Left ventricle myocardium inferior (tissue), 1 donor: ENCODE results near the gene BAHCC1. TPM values are rescaled to one million over a fixed set of nuclear protein-coding genes. Genes with fewer than 3 reads are reported as not detected.

Source experiments
- DNase-seq: peaks from one replicate; pipeline ENCODE4 v3.0.0-alpha.2; 2020
- H3K27ac ChIP-seq: fragments of 200-600 bp; replicated peaks from 2 replicates; pipeline ENCODE4 v1.8.0; 2021
- H3K27me3 ChIP-seq: fragments of 200-600 bp; 2 replicates; pipeline ENCODE4 v1.8.0; 2021; ENCODE audit warnings: low read depth
- H3K36me3 ChIP-seq: fragments of 200-600 bp; 2 replicates; pipeline ENCODE4 v1.8.0; 2021
- H3K4me1 ChIP-seq: fragments of 200-600 bp; 2 replicates; pipeline ENCODE4 v1.8.0; 2021
- H3K4me3 ChIP-seq: fragments of 200-600 bp; 2 replicates; pipeline ENCODE4 v1.8.0; 2021; ENCODE audit warnings: mild to moderate bottlenecking, moderate library complexity
- H3K9me3 ChIP-seq: fragments of 200-600 bp; replicated peaks from 2 replicates; pipeline ENCODE4 v1.8.0; 2021
- intact Hi-C: fragments of 100-400 bp; cut with micrococcal nuclease; formaldehyde crosslinking; loops from one replicate; pipeline ENCODE4 v1.11.0; 2022
- total RNA-seq: library from RNA; stranded (reverse); fragmentation: NEBNext Ultra II Directional; extraction: Animal tissue kit (Norgen Biotek cat#: 25700); gene quantifications from one replicate; pipeline ENCODE4 v1.2.1, GENCODE V29; 2021
- TF ChIP-seq, protein P1 (sequence below): fragments of 200-600 bp; IDR thresholded peaks from 2 replicates; pipeline ENCODE4 v1.8.0; 2021; ENCODE audit warnings: antibody characterized with exemption, mild to moderate bottlenecking, borderline replicate concordance
- donor health status: DM: no; HTN: yes; CAD: no; lungs with severe emphysema.

The BAHCC1 gene
- total RNA-seq, 1 donor from 2014 or later, result 7.3 TPM

DNA sequence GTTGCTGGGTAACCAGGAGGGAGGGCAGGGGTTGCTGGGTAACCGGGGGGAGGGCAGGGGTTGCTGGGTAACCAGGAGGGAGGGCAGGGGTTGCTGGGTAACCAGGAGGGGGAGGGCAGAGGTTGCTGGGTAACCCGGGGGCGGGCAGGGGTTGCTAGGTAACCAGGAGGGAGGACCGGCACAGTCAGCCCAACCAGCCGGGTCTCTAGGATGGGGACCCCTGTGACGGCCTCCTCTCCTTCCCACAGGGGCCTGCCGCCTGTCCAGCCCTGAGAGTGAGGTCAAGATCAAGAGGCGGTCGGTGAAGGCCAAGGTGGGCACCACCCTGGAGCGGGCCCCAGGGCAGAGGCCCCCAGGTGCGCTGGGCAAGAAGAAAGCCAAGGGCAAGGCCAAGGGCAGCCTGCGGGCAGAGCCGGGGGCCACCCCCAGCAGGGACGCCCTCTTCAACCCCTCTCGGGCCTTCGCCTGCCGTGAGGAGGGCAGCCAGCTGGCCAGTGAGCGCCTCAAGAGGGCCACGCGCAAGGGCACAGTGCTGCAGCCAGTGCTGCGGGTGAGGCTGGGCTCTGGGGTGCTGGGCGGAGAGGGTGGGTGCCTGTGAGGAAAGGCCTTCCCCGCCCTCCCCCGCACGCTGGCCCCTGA is 62.8 kb downstream of the BAHCC1 start:
- H3K27me3 ChIP-seq, result no peaks in the 10 kb centered on the region
- DNase-seq, result no peak
- H3K4me3 ChIP-seq, result peak overlapping the region; percentile 54
- H3K4me1 ChIP-seq, result peaks cover 15% of the 10 kb centered on the region
- TF ChIP-seq, protein P1, sequence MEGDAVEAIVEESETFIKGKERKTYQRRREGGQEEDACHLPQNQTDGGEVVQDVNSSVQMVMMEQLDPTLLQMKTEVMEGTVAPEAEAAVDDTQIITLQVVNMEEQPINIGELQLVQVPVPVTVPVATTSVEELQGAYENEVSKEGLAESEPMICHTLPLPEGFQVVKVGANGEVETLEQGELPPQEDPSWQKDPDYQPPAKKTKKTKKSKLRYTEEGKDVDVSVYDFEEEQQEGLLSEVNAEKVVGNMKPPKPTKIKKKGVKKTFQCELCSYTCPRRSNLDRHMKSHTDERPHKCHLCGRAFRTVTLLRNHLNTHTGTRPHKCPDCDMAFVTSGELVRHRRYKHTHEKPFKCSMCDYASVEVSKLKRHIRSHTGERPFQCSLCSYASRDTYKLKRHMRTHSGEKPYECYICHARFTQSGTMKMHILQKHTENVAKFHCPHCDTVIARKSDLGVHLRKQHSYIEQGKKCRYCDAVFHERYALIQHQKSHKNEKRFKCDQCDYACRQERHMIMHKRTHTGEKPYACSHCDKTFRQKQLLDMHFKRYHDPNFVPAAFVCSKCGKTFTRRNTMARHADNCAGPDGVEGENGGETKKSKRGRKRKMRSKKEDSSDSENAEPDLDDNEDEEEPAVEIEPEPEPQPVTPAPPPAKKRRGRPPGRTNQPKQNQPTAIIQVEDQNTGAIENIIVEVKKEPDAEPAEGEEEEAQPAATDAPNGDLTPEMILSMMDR, result no peak
- intact Hi-C loops, result no loop called here
- no peaks in the 10 kb centered on the region for H3K9me3 ChIP-seq
- no peak overlapping the region for H3K27ac ChIP-seq
- H3K36me3 ChIP-seq, result peaks cover 29% of the 10 kb centered on the region

DNA sequence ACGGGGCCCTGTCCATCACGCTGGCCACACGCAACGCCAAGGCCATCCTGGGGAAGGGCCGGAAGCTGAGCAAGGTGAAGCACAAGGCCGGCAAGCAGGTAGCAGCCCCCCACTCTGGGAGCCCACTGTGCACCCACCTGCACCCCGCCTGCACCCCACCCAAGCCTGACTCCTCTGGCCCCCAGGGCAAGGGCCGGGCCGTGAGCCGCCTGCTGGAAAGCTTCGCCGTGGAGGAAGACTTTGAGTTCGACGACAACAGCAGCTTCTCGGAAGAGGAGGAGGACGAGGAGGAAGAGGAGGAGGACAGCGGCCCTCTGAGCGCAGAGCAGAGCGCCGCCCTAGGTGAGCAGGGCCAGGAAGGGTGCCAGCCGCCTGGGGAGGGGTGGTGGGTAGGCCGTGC is 63.4 kb downstream of the BAHCC1 start:
- Histone ChIP-seq H3K4me3 (peak overlapping the region; percentile 54), H3K27me3 (no peaks in the 10 kb centered on the region), H3K36me3 (peaks cover 35% of the 10 kb centered on the region), H3K4me1 (peaks cover 12% of the 10 kb centered on the region), H3K27ac (peak overlapping the region; percentile 64), H3K9me3 (no peaks in the 10 kb centered on the region)
- TF ChIP-seq, protein P1, result no peak
- no peak for DNase-seq
- intact Hi-C loops, result no loop called here

DNA sequence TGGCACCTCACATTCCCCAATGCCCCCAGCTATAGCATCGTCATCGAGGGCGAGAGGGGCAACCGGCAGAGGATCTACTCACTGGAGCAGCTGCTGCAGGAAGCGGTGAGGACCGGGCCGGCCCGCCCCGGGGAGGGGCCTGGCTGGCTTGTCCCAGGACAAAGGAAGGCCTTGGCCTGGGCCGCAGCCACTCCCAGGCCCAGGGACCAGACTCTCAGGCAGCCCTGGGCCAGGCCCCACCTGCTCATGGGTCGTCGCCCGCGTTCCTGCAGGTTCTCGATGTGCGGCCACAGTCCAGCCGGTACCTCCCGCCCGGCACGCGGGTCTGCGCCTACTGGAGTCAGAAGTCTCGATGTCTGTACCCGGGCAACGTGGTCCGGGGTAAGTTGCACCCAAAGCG is 64.0 kb downstream of the BAHCC1 start:
- peak; percentile 46 for DNase-seq
- H3K4me1 ChIP-seq, result peaks cover 7% of the 10 kb centered on the region
- no peaks in the 10 kb centered on the region for H3K9me3 ChIP-seq
- H3K27me3 ChIP-seq, result no peaks in the 10 kb centered on the region
- peak overlapping the region; percentile 54 for H3K4me3 ChIP-seq
- TF ChIP-seq, protein P1, result no peak
- intact Hi-C loops, result no loop called here
- H3K27ac ChIP-seq, result peak overlapping the region; percentile 64
- H3K36me3 ChIP-seq, result peaks cover 40% of the 10 kb centered on the region

DNA sequence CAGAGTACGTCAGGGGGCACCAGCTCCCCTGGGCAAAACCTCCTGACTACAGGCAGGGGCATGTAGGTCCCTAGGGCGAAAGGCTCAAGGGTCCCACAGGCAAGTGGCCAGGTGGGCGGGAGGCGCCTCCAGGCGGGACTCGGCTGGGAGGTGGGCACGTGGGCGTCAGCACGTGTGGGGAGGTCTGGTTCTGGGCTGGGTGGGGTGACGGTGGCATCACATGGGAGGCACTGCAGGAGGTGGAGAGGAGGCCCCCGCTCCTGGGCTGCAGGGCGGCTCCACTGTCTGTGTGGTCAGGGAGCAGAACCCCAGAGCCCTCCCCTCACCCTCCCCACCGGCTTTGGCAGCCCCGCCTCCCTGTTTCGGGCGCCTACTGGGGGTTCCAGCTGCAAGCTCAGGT is 64.6 kb downstream of the BAHCC1 start:
- H3K4me1 ChIP-seq, result peaks cover 7% of the 10 kb centered on the region
- TF ChIP-seq, protein P1, result no peak
- no peak for DNase-seq
- peak overlapping the region; percentile 64 for H3K27ac ChIP-seq
- no peaks in the 10 kb centered on the region for H3K27me3 ChIP-seq
- H3K4me3 ChIP-seq, result peak overlapping the region; percentile 54
- H3K9me3 ChIP-seq, result no peaks in the 10 kb centered on the region
- peaks cover 40% of the 10 kb centered on the region for H3K36me3 ChIP-seq
- intact Hi-C loops, result no loop called here

DNA sequence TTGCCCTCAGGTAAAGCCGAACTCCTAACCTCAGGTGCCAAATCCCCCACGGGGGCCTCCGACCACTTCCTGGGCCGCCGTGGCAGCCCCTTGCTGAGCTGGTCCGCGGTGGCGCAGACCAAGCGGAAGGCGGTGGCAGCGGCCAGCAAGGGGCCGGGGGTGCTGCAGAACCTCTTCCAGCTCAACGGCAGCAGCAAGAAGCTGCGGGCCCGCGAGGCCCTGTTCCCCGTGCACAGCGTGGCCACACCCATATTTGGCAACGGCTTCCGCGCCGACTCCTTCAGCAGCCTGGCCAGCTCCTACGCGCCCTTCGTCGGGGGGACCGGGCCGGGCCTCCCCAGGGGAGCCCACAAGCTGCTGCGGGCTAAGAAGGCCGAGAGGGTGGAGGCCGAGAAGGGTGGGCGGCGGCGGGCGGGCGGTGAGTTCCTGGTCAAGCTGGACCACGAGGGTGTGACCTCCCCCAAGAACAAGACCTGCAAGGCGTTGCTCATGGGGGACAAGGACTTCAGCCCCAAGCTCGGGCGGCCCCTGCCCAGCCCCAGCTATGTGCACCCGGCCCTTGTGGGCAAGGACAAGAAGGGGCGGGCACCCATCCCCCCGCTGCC is 65.7 kb downstream of the BAHCC1 start:
- TF ChIP-seq, protein P1, result no peak
- H3K36me3 ChIP-seq, result peaks cover 40% of the 10 kb centered on the region
- DNase-seq, result peak; percentile 30
- no peak overlapping the region for H3K27ac ChIP-seq
- intact Hi-C loops, result no loop called here
- H3K4me3 ChIP-seq, result no peak overlapping the region
- H3K27me3 ChIP-seq, result no peaks in the 10 kb centered on the region
- no peaks in the 10 kb centered on the region for H3K9me3 ChIP-seq
- H3K4me1 ChIP-seq, result peaks cover 7% of the 10 kb centered on the region
